MM.1S (cell line): ENCODE results near the gene FZR1.

Experiments
- DNase-seq: peaks from one replicate; pipeline ENCODE4 v3.0.0-alpha.2; 2015
- H2AFZ ChIP-seq: fragments of 300-600 bp; sonication (generic); 2 replicates; pipeline ENCODE4 v1.6.0; 2016; ENCODE audit warnings: antibody characterized with exemption, low read length
- H3F3A ChIP-seq: fragments of 300-600 bp; sonication (generic); 2 replicates; pipeline ENCODE4 v1.6.1; 2016; ENCODE audit warnings: mild to moderate bottlenecking, antibody characterized with exemption, low read length, moderate library complexity, mixed read lengths; ENCODE audit not compliant: insufficient read depth
- H3K27ac ChIP-seq: fragments of 300-600 bp; sonication (generic); 2 replicates; pipeline ENCODE4 v1.5.1; 2016; ENCODE audit warnings: mild to moderate bottlenecking, low read length
- H3K27me3 ChIP-seq: fragments of 300-600 bp; sonication (generic); replicated peaks from 2 replicates; pipeline ENCODE4 v1.6.0; 2016; ENCODE audit warnings: low read length; ENCODE audit not compliant: insufficient read depth
- H3K36me3 ChIP-seq: fragments of 300-600 bp; sonication (generic); replicated peaks from 2 replicates; pipeline ENCODE4 v1.6.1; 2016; ENCODE audit warnings: mild to moderate bottlenecking, low read length, mixed read lengths; ENCODE audit not compliant: insufficient read depth
- H3K4me1 ChIP-seq: fragments of 300-600 bp; sonication (generic); 2 replicates; pipeline ENCODE4 v1.6.1; 2016; ENCODE audit warnings: low read length, mixed read lengths
- H3K4me2 ChIP-seq: fragments of 300-600 bp; sonication (generic); 2 replicates; pipeline ENCODE4 v1.6.0; 2016; ENCODE audit warnings: low read depth, low read length
- H3K4me3 ChIP-seq: fragments of 300-600 bp; sonication (generic); 2 replicates; pipeline ENCODE4 v1.5.1; 2016; ENCODE audit warnings: low read length, mixed read lengths
- H3K79me2 ChIP-seq: fragments of 300-600 bp; sonication (generic); 2 replicates; pipeline ENCODE4 v1.6.1; 2016; ENCODE audit warnings: mixed run types, low read length, mixed read lengths
- H3K9ac ChIP-seq: fragments of 300-600 bp; sonication (generic); 2 replicates; pipeline ENCODE4 v1.6.1; 2016; ENCODE audit warnings: low read length, mixed read lengths
- H3K9me2 ChIP-seq: fragments of 300-600 bp; sonication (generic); replicated peaks from 2 replicates; pipeline ENCODE4 v1.6.1; 2016; ENCODE audit warnings: mild to moderate bottlenecking, low read length, mixed read lengths; ENCODE audit not compliant: insufficient read depth
- H3K9me3 ChIP-seq: fragments of 300-600 bp; sonication (generic); replicated peaks from 2 replicates; pipeline ENCODE4 v1.6.1; 2016; ENCODE audit warnings: mild to moderate bottlenecking, low read length, mixed read lengths; ENCODE audit not compliant: insufficient read depth
- H4K20me1 ChIP-seq: fragments of 300-600 bp; sonication (generic); 2 replicates; pipeline ENCODE4 v1.6.1; 2016; ENCODE audit warnings: mild to moderate bottlenecking, low read length, moderate library complexity, mixed read lengths; ENCODE audit not compliant: insufficient read depth
- CTCF ChIP-seq: fragments of 300-600 bp; sonication (generic); IDR thresholded peaks from 2 replicates; pipeline ENCODE4 v1.5.1; 2016; ENCODE audit warnings: antibody characterized with exemption, low read length, mixed read lengths
- EZH2 ChIP-seq: fragments of 300-600 bp; sonication (generic); optimal IDR thresholded peaks from 2 replicates; pipeline ENCODE3; 2017; ENCODE audit warnings: low read depth, mild to moderate bottlenecking, antibody characterized with exemption, low read length, mixed read lengths
- EZH2phosphoT487 ChIP-seq: fragments of 300-600 bp; sonication (generic); IDR thresholded peaks from 2 replicates; pipeline ENCODE4 v1.6.1; 2018; ENCODE audit warnings: antibody characterized with exemption, low read length

FZR1 gene

DNA sequence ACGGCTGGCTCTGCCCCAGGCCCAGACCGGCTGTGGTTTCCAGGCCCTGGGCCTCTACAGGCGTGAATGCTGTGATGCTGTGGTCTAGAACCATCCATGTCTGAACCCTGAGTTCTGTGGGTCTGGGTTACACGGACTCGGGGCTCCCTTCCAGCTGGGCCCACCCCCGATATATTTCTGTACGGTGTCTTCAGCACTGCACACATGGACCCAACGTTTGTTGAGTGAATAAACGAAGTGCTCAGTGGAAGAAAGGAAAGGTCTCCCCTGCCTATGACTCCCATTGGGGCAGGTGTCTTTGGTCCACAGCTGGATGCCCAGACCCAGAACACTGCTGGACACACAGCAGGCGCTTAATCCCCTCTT, 39.5 kb downstream of the FZR1 start:
- H3K27ac ChIP-seq, result 0 out of 2 replicates have a peak overlapping the region, but pooled peaks have one; percentile 7
- no peak overlapping the region for H2AFZ ChIP-seq
- no peaks in the 10 kb centered on the region for H4K20me1 ChIP-seq
- H3K4me2 ChIP-seq, result no peak overlapping the region
- no peaks in the 10 kb centered on the region for H3K79me2 ChIP-seq
- no peaks in the 10 kb centered on the region for H3K9me2 ChIP-seq
- no peak for DNase-seq
- TF ChIP-seq EZH2phosphoT487 (no peak), EZH2 (no peak), CTCF (no peak)
- no peak overlapping the region for H3K4me3 ChIP-seq
- peaks cover 4% of the 10 kb centered on the region for H3F3A ChIP-seq
- H3K36me3 ChIP-seq, result no peaks in the 10 kb centered on the region
- H3K9ac ChIP-seq, result no peak overlapping the region
- no peaks in the 10 kb centered on the region for H3K4me1 ChIP-seq
- H3K27me3 ChIP-seq, result no peaks in the 10 kb centered on the region
- no peaks in the 10 kb centered on the region for H3K9me3 ChIP-seq

GRCh38 chr19:3546119-3546518, 40.0 kb downstream of the FZR1 start:
- H3K4me2 ChIP-seq, result no peak overlapping the region
- no peaks in the 10 kb centered on the region for H3K4me1 ChIP-seq
- H3K79me2 ChIP-seq, result no peaks in the 10 kb centered on the region
- H2AFZ ChIP-seq, result no peak overlapping the region
- no peaks in the 10 kb centered on the region for H3K9me2 ChIP-seq
- H3K27me3 ChIP-seq, result no peaks in the 10 kb centered on the region
- H4K20me1 ChIP-seq, result no peaks in the 10 kb centered on the region
- no peaks in the 10 kb centered on the region for H3K9me3 ChIP-seq
- no peak overlapping the region for H3K27ac ChIP-seq
- peaks cover 4% of the 10 kb centered on the region for H3F3A ChIP-seq
- no peaks in the 10 kb centered on the region for H3K36me3 ChIP-seq
- DNase-seq, result no peak
- H3K4me3 ChIP-seq, result no peak overlapping the region
- no peak for TF ChIP-seq CTCF
- TF ChIP-seq EZH2, result no peak
- no peak for TF ChIP-seq EZH2phosphoT487
- no peak overlapping the region for H3K9ac ChIP-seq

DNA sequence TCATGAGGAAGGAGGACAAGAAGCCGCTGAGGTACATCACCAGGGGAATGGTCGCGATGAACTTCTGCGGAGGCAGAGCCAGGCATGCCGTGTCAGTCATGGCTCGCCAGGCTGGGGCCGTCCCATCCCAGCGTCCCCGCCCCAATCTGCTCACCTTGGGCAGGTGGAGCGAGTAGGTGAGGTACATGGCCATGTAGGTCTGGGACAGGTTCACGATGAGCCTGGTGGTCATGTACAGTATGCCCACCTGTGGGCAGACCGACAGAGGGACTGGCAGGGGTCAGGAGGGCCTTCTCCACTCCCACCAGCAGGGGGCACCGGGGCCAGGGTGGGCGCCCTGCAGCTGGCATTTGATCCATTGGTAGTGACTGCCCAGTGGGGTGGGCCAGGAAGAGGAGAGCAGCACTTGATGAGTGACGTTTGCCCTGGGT, 41.2 kb downstream of the FZR1 start:
- H3K9ac ChIP-seq, result no peak overlapping the region
- H3F3A ChIP-seq, result peaks cover under 1% of the 10 kb centered on the region
- no peaks in the 10 kb centered on the region for H3K27me3 ChIP-seq
- no peaks in the 10 kb centered on the region for H3K4me1 ChIP-seq
- TF ChIP-seq EZH2 (no peak), CTCF (peak; percentile 74)
- no peak for DNase-seq
- no peak overlapping the region for H3K27ac ChIP-seq
- no peak overlapping the region for H3K4me3 ChIP-seq
- H3K4me2 ChIP-seq, result no peak overlapping the region
- H3K9me2 ChIP-seq, result no peaks in the 10 kb centered on the region
- no peaks in the 10 kb centered on the region for H4K20me1 ChIP-seq
- no peaks in the 10 kb centered on the region for H3K36me3 ChIP-seq
- no peaks in the 10 kb centered on the region for H3K9me3 ChIP-seq
- no peaks in the 10 kb centered on the region; the same call in 1 of the 2 replicates for H3K79me2 ChIP-seq
- no peak overlapping the region for H2AFZ ChIP-seq
